Hepatocyte (in vitro differentiated cells): ENCODE data around the gene AP2A1. TPM values are rescaled to one million over a fixed set of nuclear protein-coding genes. Genes with fewer than 3 reads are reported as not detected.

Experiments used
- DNase-seq: peaks from one replicate; pipeline ENCODE4 v3.0.0-alpha.2; 2016; ENCODE audit warnings: low spot score
- H2AFZ ChIP-seq: fragments of 200-600 bp; sonication (generic); 2 replicates; pipeline ENCODE4 v1.6.0; 2016; ENCODE audit warnings: antibody characterized with exemption, mild to moderate bottlenecking
- H3K27ac ChIP-seq: fragments of 200-600 bp; sonication (generic); 2 replicates; pipeline ENCODE4 v1.5.1; 2016; ENCODE audit warnings: mild to moderate bottlenecking
- H3K27me3 ChIP-seq: fragments of 200-600 bp; sonication (generic); 2 replicates; pipeline ENCODE4 v1.6.1; 2016
- H3K36me3 ChIP-seq: fragments of 200-600 bp; sonication (generic); replicated peaks from 2 replicates; pipeline ENCODE4 v1.5.1; 2016; ENCODE audit warnings: low read depth; ENCODE audit not compliant: insufficient read depth
- H3K4me1 ChIP-seq: fragments of 200-600 bp; sonication (generic); 2 replicates; pipeline ENCODE4 v1.5.1; 2016; ENCODE audit warnings: mild to moderate bottlenecking, moderate library complexity; ENCODE audit not compliant: insufficient read depth
- H3K4me2 ChIP-seq: fragments of 200-600 bp; sonication (generic); 2 replicates; pipeline ENCODE4 v1.6.0; 2016
- H3K4me3 ChIP-seq: fragments of 200-600 bp; sonication (generic); 2 replicates; pipeline ENCODE4 v1.5.1; 2016; ENCODE audit warnings: mild to moderate bottlenecking
- H3K79me2 ChIP-seq: fragments of 200-600 bp; sonication (generic); 2 replicates; pipeline ENCODE4 v1.6.0; 2017; ENCODE audit warnings: mild to moderate bottlenecking
- H3K9me2 ChIP-seq: fragments of 200-600 bp; sonication (generic); replicated peaks from 2 replicates; pipeline ENCODE4 v1.6.0; 2017; ENCODE audit warnings: mild to moderate bottlenecking; ENCODE audit not compliant: insufficient read depth
- H3K9me3 ChIP-seq: fragments of 200-600 bp; sonication (generic); 2 replicates; pipeline ENCODE4 v1.5.1; 2016; ENCODE audit warnings: low read depth, mild to moderate bottlenecking
- H4K20me1 ChIP-seq: fragments of 200-600 bp; sonication (generic); 2 replicates; pipeline ENCODE4 v1.6.0; 2016; ENCODE audit warnings: mild to moderate bottlenecking; ENCODE audit not compliant: insufficient read depth, poor library complexity, severe bottlenecking
- EZH2 ChIP-seq: fragments of 200-600 bp; sonication (generic); IDR thresholded peaks from 2 replicates; pipeline ENCODE4 v1.6.1; 2016; ENCODE audit warnings: antibody characterized with exemption, mild to moderate bottlenecking, borderline replicate concordance
- EZH2phosphoT487 ChIP-seq: fragments of 200-600 bp; sonication (generic); IDR thresholded peaks from one replicate; pipeline ENCODE4 v1.6.1; 2018; ENCODE audit warnings: antibody characterized with exemption, mild to moderate bottlenecking, low read depth, moderate library complexity; ENCODE audit not compliant: unreplicated experiment, severe bottlenecking
- WGBS: methylation state at CpG from one replicate; pipeline ENCODE4 v1.1.6; 2016; ENCODE audit warnings: low lambda C conversion rate; ENCODE audit errors: missing lambda C conversion rate; 5-methylcytosine and 5-hydroxymethylcytosine counted together
- polyA plus RNA-seq: library from polyadenylated mRNA; unstranded; fragments of >200 nt; fragmentation: Nextera tagmentation; extraction: Ambion mirVana; gene quantifications from 2 replicates; pipeline ENCODE4 v1.2.1, GENCODE V29; 2016
- total RNA-seq: library from RNA; depleted of rRNA; stranded (reverse); fragments of >200 nt; gene quantifications from 2 replicates; pipeline ENCODE4 v1.2.3, GENCODE V29; 2014
- TF ChIP-seq, protein P1 (sequence below): fragments of 200-600 bp; sonication (generic); IDR thresholded peaks from 2 replicates; pipeline ENCODE4 v1.5.1; 2016; ENCODE audit warnings: antibody characterized with exemption, mild to moderate bottlenecking; ENCODE audit not compliant: poor library complexity

Gene AP2A1
- total and polyA plus RNA-seq, 2 experiments from 2014 or later = 62.1 to 64.8 TPM

DNA sequence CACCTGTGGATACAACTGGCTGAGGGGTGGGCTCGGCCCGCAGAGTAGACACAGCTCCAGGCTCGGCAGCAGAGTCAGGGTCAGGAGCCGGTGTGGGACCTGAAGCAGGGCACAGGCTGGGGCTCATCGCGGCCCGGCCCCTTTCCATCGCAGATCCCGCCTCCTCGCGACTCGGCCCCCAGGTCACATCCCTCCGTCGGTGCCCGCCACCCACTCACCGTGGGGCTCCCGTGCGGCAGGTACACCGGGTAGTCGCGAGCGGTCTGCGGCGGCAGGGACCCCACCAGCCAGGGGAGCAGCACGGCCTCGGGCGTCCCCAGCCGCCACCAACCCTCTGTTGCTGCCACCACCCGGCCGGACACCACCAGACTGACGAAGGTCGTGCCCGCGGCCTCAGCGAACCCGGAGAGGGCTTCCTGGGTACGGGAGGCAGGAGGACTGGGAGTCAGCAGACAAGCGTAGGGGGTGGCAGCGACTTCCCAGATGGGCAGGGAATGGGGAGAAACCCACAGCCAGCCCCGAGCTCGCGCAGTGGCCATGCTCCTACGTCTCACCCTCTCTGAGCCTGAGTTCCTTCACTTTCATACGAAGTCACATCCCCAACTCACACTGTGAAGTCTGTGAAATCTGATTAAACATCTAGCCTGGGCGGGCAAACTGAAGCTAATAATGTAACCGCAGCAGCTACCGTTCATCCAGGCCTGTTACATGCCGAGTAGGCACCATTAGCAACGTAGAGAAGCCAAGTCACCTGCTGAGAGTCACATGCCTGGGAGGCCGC lies 42.5 kb downstream of the AP2A1 start:
- Histone ChIP-seq H3K79me2 (no peaks in the 10 kb centered on the region), H3K27ac (peak overlapping the region; percentile 70), H3K9me3 (no peaks in the 10 kb centered on the region), H3K4me1 (peaks cover 11% of the 10 kb centered on the region), H3K9me2 (no peaks in the 10 kb centered on the region), H3K4me2 (peak overlapping the region; percentile 98), H4K20me1 (no peaks in the 10 kb centered on the region), H3K4me3 (peak overlapping the region; percentile 36), H3K36me3 (no peaks in the 10 kb centered on the region), H2AFZ (peak overlapping the region; percentile 84), H3K27me3 (no peaks in the 10 kb centered on the region)
- peak; percentile 67 for DNase-seq
- TF ChIP-seq EZH2phosphoT487 = no peak
- TF ChIP-seq, protein P1, sequence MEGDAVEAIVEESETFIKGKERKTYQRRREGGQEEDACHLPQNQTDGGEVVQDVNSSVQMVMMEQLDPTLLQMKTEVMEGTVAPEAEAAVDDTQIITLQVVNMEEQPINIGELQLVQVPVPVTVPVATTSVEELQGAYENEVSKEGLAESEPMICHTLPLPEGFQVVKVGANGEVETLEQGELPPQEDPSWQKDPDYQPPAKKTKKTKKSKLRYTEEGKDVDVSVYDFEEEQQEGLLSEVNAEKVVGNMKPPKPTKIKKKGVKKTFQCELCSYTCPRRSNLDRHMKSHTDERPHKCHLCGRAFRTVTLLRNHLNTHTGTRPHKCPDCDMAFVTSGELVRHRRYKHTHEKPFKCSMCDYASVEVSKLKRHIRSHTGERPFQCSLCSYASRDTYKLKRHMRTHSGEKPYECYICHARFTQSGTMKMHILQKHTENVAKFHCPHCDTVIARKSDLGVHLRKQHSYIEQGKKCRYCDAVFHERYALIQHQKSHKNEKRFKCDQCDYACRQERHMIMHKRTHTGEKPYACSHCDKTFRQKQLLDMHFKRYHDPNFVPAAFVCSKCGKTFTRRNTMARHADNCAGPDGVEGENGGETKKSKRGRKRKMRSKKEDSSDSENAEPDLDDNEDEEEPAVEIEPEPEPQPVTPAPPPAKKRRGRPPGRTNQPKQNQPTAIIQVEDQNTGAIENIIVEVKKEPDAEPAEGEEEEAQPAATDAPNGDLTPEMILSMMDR = peak; percentile 16
- WGBS = 13% methylated on average over 43 of the region's 50 CpGs

DNA sequence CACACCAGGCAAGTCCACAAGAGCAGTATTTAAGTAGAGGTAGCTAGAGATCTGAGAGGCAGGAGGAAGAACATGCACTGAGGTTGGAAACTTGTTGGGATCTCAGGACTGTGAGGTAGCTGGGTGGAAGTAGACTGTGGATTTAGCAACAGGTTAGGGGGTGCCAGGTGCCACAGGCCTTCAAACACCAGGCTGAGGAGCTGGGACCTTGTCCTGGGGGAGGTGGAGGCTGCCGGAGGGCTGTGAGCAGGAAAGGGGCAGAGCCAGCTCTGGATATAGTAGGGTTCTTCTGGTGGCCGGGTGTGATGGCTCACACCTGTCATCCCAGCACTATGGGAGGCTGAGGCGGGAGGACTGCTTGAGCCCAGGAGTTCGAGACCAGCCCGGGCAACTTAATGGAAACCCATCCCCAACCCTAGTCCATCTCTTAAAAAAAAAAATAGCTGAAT lies 43.2 kb downstream of the AP2A1 start:
- no peak overlapping the region for H3K4me3 ChIP-seq

DNA sequence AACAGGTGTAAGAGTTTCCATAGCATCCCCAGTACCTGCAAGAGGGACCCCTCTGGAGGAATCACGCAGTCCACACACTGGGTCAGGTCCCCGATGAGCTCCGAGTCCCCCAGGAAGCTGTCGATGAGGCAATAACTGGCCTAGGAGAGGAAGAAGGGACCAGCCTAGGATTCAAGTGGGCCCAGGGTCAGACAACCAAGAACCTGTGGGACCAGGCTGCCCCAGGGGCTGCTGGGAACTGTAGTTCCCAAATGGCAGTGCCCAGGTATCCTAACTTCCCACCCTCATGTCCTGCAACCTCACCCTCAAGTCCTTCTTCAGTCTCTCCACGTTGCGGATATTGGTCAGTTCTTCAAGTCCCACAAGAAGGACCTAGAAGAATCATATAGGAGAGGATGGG lies 44.5 kb downstream of the AP2A1 start:
- no peak for TF ChIP-seq EZH2
- TF ChIP-seq, protein P1 = no peak
- TF ChIP-seq EZH2phosphoT487 = no peak
- Histone ChIP-seq H3K79me2 (no peaks in the 10 kb centered on the region), H3K9me3 (no peaks in the 10 kb centered on the region), H3K4me1 (peaks cover 11% of the 10 kb centered on the region), H3K9me2 (no peaks in the 10 kb centered on the region), H3K4me3 (no peak overlapping the region), H3K27ac (no peak overlapping the region), H3K27me3 (no peaks in the 10 kb centered on the region), H3K4me2 (no peak overlapping the region), H3K36me3 (no peaks in the 10 kb centered on the region), H2AFZ (no peak overlapping the region), H4K20me1 (no peaks in the 10 kb centered on the region)
- 98% methylated on average over 6 of the region's 6 CpGs for WGBS
- DNase-seq = no peak

More for the DNA sequence above, 43.2 kb downstream of the AP2A1 start:
- no peaks in the 10 kb centered on the region for H3K9me3 ChIP-seq
- no peak for TF ChIP-seq EZH2phosphoT487
- TF ChIP-seq, protein P1 = no peak
- TF ChIP-seq EZH2 = no peak
- no peak for DNase-seq
- H2AFZ ChIP-seq = no peak overlapping the region
- WGBS = 93% methylated on average over 5 of the region's 5 CpGs
- peak overlapping the region; percentile 70 for H3K27ac ChIP-seq
- peak overlapping the region; percentile 98 for H3K4me2 ChIP-seq
- H4K20me1 ChIP-seq = no peaks in the 10 kb centered on the region
- H3K36me3 ChIP-seq = no peaks in the 10 kb centered on the region
- peaks cover 11% of the 10 kb centered on the region for H3K4me1 ChIP-seq
- no peaks in the 10 kb centered on the region for H3K9me2 ChIP-seq
- H3K79me2 ChIP-seq = no peaks in the 10 kb centered on the region
- no peaks in the 10 kb centered on the region for H3K27me3 ChIP-seq
